ENCODE measurements around the gene TMPRSS11B.

- TF ChIP-seq EZH2 (IDR thresholded peaks at IDR 0.05; ENCODE audit: low read length) (no peak), CTCF (optimal IDR thresholded peaks at IDR 0.05 in 1 of 3, IDR thresholded peaks at IDR 0.05 in 1 of 3, conservative IDR thresholded peaks at IDR 0.05 in 1 of 3; ENCODE audit: extremely low read depth in 1 of 3, insufficient read depth in 2 of 3, low read length in 3 of 3) (no peak)
Observed at GRCh38 chr4:68187145-68187544, 58.3 kb downstream of the TMPRSS11B start.
